Amniotic stem cell (primary cell): ENCODE results near the gene AREG.
"Not testable (repeated sequence)": the region's sequence is repeated elsewhere in the genome, so short reads cannot be mapped to it uniquely, and the experiment has no call there.

Experiments used
- DNase-seq: peaks from one replicate; lab custom pipeline; 2025; lab: John Stamatoyannopoulos, UW

Gene AREG, protein sequence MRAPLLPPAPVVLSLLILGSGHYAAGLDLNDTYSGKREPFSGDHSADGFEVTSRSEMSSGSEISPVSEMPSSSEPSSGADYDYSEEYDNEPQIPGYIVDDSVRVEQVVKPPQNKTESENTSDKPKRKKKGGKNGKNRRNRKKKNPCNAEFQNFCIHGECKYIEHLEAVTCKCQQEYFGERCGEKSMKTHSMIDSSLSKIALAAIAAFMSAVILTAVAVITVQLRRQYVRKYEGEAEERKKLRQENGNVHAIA

DNA sequence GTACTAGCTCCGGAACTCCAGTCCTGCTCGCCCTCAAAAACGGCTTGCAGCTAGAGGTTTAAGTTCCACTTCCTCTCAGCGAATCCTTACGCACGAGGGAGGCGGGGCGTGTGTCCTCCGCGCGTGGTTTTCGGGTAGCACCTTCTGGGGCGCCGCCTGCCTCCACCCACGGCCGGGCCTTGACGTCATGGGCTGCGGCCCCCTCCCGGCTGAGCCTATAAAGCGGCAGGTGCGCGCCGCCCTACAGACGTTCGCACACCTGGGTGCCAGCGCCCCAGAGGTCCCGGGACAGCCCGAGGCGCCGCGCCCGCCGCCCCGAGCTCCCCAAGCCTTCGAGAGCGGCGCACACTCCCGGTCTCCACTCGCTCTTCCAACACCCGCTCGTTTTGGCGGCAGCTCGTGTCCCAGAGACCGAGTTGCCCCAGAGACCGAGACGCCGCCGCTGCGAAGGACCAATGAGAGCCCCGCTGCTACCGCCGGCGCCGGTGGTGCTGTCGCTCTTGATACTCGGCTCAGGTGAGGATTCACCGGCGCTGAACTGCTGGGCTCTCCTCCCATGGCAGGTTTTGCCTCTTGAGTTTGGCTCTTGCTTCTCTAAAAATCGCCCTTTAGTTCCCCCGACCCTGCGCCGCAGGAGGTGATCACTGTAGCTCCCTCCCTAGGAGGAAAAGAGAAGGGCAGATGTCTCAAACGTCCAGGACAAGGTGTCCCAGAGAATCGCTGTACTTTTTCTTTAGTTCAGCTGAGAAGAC, at the start of gene AREG:
Gene AREG, plus strand, starts transcription at position 246 of the 752 bp plus-strand sequence. Its CDS starts 210 bp downstream, at position 456.
- DNase-seq = peak; percentile 29

DNA sequence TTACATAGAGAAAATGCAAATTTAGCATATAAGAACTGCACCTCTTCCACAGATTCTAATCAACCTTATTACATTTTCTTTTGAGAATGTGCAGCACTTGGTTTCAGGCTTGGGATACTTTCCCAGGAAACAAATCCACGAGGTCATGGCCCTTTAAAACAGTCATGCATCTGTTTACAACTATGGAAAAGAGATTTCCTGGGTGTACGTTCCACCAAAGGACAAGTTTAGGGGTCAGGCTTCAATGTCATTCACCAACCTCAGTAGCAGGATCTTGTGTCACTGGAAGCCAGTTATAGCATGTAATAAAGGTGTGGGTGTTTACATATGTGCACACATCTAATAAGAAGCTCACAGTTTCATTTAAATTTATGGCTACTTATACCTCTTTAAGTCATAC, 49.3 kb upstream of the AREG start:
- DNase-seq = no peak

DNA sequence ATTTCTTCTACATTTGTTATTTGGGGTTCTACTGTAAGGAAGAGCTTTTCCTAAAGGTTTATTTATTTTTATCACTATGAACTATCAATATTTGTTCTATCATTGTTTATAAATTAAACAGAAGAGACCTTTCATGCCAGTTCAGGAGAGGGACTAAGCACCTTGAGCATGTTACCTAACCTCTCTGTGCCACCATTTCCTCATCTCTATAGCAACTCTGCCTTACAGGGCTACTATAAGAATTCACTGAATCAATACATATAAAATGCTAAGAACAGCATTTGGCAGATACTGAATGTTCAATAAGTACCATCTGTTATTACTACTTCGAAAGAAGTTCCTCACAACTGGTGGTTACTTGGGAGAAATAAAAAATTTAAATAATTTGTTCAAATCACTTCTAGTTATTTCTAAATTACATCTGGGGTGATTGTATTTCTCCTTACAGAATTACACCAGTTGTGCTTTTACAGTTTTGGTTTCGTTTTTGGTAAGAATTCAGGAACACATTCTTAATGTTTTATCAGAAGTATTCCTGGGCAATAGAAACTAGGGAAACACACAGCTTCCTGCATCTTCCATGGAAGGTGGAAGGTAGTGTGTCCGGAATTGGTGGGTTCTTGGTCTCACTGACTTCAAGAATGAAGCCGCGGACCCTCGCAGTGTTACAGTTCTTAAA, 47.0 kb upstream of the AREG start:
- DNase-seq = no peak

DNA sequence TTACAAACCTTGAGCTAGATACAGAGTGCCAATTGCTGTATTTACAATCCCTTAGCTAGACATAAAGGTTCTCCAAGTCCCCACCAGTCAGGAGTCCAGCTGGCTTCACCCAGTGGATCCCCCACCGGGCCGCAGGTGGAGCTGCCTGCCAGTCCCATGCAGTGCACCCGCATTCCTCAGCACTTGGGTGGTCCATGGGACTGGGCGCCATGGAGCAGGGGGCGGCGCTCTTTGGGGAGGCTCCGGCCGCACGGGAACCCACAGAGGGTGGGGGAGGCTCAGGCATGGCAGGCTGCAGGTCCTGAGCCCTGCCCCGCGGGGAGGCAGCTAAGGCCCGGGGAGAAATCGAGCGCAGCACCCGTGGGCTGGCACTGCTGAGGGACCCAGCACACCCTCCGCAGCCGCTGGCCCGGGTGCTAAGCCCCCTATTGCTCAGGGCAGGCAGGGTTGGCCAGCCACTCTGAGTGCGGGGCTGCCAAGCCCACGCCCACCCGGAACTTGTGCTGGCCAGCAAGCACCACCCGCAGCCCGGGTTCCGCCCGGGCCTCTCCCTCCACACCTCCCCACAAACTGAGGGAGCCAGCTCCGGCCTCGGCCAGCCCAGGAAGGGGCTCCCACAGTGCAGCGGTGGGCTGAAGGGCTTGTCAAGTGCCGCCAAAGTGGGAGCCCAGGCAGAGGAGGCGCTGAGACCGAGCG, 45.9 kb upstream of the AREG start:
- not testable (repeated sequence) for DNase-seq

DNA sequence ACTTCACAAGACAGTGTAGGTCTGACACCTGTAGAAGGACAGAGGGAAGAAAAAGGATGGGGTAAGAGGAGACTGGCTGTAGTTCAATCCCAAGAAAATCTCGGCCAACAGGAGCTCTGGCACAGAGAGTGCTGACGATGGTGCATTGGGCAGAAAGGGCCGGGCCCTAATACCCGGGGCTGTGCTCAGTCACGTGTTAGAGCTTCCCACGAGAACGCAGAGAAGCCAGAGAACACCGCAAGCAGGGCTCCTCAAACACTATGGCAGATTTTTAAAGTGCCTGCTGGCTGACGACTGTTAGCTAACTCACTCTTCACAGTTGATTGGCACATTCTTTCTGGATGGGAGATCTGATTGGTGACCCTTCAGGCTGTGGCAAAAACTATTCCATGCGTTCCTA, 44.5 kb upstream of the AREG start:
- DNase-seq = no peak

DNA sequence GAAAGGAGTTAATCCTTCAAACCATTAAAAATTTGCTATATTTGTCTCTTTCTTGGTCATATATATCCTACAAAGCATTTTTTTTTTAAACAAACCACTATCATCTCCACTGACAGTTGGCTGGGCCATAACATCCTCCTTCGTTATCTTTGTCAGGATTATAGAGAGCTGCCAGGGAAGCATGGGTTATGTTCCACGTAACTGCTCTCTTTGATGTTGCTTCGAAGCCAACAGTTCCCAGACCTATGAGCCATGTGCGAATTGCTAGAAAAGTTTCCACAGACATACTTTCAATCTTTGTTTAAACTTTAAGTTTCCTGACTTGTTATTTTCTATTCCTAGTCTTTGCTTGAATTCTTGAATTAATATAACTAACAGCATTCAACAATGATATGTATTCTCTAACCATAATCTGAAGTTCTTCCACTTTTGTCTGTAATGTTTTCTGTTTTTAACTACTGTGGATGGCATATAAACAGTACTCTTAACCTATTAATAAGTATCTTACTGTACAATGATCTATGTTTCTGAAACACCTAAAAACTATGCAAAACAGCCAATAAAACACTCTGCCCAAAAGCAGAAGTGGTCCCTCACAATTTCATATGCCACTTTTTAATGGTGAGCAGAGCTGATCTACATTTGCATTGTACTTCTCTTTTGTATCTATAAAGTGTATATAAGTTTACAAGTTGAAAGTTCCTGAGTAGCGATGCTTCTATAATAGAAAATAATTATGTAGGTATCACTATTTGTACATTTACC, 42.1 kb upstream of the AREG start:
- no peak for DNase-seq

DNA sequence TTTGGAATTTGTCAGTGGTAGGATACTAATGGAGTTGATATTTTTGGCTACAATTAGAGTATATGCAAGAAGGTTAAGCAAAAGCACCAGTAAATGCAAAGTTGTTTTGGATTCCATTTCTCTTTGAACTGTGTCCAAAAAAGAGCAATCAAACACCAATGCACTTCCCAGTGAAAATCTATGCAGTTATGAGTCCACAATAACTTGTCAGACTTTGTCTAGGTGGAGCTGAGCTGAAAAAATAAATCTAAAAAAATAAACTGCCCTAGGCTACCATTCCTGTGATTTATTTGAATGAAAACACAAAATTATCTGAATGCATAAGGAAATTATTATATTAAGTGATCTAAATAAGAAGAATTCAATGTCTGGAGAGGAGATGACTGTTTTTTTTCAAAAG, 37.0 kb upstream of the AREG start:
- DNase-seq = no peak

DNA sequence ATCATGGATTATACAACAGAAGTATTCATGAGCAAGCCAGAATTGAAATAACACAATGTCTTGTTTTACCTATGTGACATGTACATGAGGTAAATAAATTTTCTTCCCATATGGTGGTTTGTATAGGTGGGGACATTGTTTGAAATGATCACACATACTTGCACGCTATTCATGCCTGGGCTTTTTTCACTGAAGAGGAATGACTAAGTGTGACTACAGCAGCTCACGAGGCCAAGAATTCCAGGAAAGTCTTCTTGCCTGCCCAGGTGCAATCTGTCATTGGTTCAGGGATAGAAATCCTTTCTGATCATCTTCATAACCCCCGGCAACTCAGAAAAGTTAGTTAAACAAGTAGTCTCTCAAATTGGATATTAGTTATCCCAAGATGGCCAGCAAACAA, 36.3 kb upstream of the AREG start:
- DNase-seq = no peak

DNA sequence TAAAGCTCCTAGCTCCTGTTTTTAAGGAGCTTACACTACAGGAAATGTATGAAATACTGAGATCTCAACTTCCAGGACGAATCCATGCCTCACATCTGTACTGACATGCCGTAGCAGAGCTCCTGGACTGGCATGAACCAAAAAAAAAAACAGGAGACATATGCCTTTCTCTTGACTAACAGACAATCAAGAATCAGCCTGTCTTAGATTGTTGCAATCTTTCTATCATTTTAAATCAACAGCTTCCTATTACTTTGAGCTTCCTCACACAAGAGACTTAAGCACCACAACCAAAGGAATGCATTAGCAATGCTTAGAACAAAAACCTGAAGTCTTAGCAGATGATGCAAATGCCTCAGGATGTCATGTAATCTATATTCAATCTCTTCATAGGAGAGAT, 34.7 kb upstream of the AREG start:
- DNase-seq = no peak

DNA sequence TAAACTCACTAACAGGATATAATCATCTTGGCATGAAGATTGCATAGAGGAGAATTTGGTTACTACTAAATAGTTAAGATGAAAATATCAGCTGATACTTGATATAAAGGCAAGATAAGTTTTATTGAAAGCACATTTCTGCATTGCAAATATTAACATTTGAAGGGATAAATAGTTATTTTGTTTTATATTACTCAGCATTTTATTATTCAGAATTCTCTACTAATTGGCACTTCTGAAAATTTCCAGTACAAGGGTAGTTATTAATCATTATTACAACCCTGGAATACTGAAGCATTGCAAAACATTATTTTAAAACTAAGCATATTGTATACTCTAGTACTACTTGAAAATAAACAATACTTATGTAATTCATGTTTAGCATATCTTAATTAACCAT, 32.7 kb upstream of the AREG start:
- no peak for DNase-seq

DNA sequence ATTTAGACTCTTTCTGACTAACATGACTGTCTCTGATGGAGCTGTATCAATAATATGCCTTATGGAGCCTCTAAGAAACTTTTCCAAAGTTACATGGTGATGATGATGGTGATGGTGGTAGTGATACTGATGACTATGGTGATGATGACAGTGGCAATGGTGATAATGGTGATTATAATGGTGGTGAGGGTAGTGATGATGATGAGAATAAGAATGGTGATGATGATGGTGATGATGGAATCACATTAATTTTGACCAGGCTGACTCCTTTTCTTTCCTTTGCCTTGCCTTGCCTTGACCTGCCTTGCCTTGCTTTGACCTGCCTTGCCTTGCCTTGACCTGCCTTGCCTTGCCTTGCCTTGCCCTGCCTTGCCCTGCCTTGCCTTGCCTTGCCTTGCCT, 31.7 kb upstream of the AREG start:
- no peak for DNase-seq

DNA sequence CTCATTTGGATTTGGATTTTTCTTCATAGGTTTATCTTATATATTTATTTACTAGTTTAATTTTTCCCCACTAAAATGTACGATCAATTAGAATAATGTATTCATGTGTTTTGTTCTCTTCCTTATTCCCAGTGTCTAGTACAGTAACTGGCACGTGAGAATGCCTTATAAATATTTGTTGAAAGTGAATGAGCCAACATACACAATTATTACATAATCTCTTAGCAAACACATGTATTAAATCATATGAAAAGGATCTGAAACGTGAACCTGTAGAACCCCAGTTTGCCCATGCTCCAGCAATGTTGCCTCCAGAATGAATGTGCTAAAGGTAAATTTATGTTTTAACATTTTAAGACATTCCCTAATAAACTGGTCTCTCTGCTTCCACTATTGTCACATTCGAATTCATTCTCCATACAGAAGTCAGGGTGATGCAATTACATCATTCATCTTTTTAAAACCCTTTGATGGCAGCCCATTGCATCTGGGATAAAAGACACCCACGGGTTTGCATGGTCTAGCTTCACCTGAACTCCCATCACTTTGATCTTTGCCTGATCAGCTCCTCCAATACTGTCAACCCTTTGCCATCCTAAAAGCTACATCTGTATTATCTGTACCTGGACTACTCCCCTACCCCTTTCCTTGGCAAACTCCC, 30.7 kb upstream of the AREG start:
- no peak for DNase-seq

DNA sequence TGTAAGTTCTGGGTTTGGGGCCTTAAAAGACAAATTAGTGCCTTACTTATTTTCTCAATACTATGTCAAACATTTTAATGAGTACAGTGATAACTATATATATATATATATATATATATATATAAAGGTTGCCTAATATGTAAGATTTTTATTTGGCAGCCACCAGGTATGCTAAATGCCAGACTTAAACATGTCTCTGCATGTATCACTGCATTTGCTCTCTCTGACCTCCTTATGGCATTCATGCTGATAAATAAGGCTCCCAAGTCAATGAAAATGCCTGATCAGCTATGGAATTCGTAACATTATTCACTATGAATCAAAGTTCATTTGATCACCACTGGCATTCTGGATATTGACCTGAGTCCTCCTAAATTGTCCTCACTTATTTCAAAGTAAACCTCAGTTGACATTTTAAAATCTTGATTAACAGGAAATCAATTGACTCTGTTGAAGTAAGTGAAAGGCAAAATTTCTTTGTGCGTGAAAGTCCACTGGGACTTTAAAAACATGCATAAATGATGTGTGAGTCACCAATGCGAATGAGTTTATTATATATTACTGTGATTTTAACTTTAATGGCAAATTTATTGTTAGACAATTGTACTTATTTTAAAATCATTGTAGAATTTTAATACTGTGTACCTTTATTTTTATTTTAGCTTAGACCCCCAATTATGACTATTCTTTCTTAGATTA, 29.2 kb upstream of the AREG start:
- no peak for DNase-seq

DNA sequence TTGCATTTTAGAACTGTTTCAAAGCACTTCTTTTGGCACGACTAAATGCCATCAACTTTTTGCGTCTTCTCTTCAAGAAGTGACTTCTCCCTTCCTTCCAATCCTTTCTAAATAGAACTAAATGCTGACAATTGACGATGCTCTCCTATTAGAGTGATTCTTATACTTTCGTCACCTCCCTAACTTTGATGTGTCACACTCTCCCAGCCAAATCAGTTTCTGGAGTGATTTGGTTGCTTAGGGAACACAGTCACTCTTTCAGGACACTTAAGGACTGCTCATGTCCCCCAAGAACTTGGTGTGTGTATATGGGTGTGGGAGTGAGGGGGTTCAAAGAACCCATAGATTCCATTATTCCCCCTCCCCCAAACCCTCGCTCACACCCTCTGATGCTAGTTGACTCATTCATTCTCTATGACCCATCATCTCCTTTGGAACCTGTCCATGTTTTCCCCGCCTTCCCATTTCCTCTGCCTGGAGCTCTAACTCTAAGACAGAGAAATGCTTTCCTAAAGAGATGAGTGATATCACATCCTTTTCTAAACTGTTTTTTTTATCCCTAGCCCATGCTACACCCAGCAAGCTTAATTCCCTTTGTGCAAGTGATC, 26.8 kb upstream of the AREG start:
- DNase-seq = no peak

DNA sequence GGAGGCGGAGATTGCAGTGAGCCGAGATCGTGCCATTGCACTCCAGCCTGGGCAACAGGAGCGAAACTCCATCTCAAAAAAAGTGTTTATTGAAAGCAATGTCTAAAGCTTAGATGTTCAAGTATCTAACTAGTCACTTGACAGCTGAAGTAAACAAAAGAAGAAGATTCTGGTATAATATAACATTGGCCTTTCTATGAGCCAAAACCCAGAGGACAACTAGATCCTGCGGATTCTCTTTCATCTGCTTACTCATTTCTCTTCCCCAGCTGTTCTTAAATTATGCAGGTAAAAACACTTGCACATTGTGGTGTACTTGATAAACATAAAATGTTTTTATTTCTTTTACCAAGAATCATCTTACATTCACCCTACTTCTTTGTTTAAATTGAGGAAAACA, 24.1 kb upstream of the AREG start:
- DNase-seq = no peak

DNA sequence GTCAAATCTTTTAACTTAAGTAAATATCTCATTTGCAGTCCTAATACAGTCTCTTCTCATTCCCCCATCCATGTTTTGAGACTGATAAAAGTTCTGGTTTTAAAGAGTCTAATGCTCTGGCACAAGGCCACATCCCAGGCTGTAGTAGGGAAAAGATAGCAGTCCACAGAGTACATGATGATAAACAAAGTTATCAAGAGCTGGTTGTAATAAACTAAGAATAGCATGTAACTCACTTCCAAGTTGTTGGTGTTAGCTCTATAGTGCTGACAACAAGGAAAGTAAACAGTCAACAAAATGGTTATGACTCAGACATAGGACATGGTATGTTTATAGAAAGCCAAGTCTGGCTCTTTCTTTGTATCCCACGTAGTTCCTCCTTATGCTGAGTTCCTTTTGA, 21.8 kb upstream of the AREG start:
- DNase-seq = no peak

DNA sequence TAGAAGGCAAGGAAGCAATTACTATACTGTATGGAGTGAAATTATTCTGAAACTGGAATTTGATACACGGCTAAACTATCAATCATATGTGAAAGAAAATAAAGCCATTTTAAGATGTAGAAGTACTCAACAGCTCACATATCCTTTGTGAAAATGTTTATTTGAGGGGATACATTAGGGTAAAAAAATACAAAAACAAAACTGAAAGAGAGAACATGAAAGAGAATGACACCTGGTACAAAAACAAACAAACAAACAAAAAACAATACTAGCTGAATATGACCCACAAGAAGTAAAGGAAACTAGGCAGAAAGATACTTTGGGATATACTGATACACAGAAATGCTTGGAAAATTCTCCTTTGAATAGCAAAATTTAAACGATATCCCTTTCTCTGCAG, 20.8 kb upstream of the AREG start:
- no peak for DNase-seq

DNA sequence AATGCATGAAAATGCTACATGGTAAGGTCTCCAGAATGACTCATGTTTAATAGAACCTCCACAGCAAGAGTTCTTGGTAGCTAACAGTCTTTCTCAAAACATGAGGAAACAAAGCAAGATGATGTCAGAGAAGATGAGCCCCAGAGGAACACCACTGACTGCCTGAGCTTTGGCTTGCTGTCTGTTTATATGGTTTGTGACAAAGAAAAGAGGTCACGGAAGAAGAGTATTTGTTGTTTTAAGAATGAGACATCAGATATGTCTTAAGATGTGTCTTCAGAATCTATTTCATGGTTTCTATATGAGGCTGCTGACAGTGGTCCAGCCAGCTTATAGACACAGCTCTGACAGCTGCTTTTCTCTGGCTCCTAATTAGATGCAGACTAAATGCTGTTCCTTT, 18.8 kb upstream of the AREG start:
- peak; percentile 12 for DNase-seq

DNA sequence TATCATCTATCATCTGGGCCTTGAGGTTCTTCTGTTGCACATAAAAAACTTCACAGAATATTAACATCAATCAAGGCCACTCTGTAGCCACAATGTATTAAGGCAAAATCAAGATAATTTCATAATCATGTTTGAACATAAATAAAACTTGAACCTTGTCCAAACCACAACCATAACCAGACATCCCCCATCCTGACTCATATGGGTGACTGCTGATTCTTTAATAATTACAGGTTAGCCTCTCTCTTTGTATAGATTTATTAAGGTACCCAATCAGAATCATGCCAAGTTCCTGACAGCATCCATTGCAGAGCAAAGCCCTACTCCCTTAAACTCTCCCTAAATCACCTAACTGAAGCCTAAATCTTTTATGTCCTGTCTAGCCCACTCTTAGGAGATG, 16.7 kb upstream of the AREG start:
- no peak for DNase-seq

DNA sequence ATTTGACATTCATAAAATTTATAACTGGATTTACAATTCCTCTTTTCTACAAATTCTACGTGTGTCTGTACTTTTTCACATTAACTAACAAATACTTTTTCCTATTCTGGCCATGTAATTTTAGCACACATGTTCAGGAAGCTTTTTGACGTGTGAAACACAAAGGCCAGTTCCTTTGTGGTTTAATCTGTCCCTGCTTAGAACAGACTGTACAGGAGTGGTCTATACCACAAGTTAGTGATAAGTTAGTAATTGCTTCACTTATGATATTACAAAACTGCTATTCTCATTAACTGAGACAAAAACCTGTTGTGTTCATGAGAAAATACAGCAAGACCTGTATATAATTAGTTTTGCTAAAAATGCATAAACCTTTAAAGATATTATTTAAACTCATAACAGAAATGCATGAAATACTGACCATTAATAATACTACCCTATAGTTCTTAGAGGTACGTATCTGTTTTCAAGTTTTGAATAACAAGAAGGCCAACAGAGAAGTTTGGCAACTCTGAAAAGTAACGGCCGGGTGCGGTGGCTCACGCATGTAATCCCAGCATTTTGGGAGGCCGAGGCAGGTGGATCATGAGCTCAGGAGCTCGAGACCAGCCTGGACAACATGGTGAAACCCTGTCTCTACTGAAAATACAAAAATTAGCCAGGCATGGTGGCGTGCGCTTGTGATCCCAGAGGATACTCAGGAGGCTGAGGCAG, 13.7 kb upstream of the AREG start:
- DNase-seq = no peak
